Activated CD4-positive, alpha-beta memory T cell treated with anti-CD3 and anti-CD28 coated beads, Interleukin-2, amount 10 ng/mL, durations not matched to agents 7 days and 5 days (primary cell): Measurements from ENCODE around the gene PREPL. TPM values are rescaled to one million over a fixed set of nuclear protein-coding genes. Genes with fewer than 3 reads are reported as not detected.
"Not testable (repeated sequence)": the region's sequence is repeated elsewhere in the genome, so short reads cannot be mapped to it uniquely, and the experiment has no call there.

ENCODE experiments used
- CTCF ChIA-PET: fragments of 350-600 bp; sonication (Branson Sonifier 250); formaldehyde crosslinking; loops from one replicate; lab custom pipeline; 2021; ENCODE audit warnings: antibody characterized with exemption, inconsistent platforms; lab: Charles Lee
- POLR2A ChIA-PET: fragments of 350-600 bp; sonication (Branson Sonifier 250); formaldehyde crosslinking; loops from one replicate; lab custom pipeline; 2021; ENCODE audit warnings: antibody characterized with exemption; lab: Charles Lee
- DNase-seq: peaks from one replicate; pipeline ENCODE4 v3.0.0-alpha.2; 2020
- H3K27ac Mint-ChIP-seq: one replicate; pipeline ENCODE4 v1.8.0; 2021; ENCODE audit warnings: mild to moderate bottlenecking, mixed read lengths
- H3K27me3 Mint-ChIP-seq: one replicate; pipeline ENCODE4 v1.8.0; 2021; ENCODE audit warnings: mixed read lengths
- H3K36me3 Mint-ChIP-seq: one replicate; pipeline ENCODE4 v1.8.0; 2021; ENCODE audit warnings: low read depth, mixed read lengths
- H3K4me1 Mint-ChIP-seq: one replicate; pipeline ENCODE4 v1.8.0; 2021; ENCODE audit warnings: mixed read lengths
- H3K4me3 Mint-ChIP-seq: one replicate; pipeline ENCODE4 v1.8.0; 2021; ENCODE audit warnings: mild to moderate bottlenecking, mixed read lengths
- H3K9me3 Mint-ChIP-seq: one replicate; pipeline ENCODE4 v1.8.0; 2021; ENCODE audit warnings: mixed read lengths
- total RNA-seq, 2 experiments: library from RNA; stranded (reverse); gene quantifications; one replicate each; pipeline ENCODE4 v1.2.3, GENCODE V29; 2021

The PREPL gene
- 10 to 100 TPM; 20.2 to 21.7 TPM for total RNA-seq

GRCh38 chr2:44361330-44362206, at the start of gene PREPL, which contains the start of gene CAMKMT:
Gene PREPL, minus strand, starts transcription at chr2:44361494. Its CDS starts 15,152 bp downstream, at chr2:44346342.
Gene CAMKMT, plus strand, starts transcription at chr2:44361947.
- Mint-ChIP-seq H3K4me1 (peaks cover 41% of the 10 kb centered on the region), H3K9me3 (no peaks in the 10 kb centered on the region), H3K27me3 (no peaks in the 10 kb centered on the region), H3K27ac (peak within 1 kb of the TSS; percentile 98), H3K36me3 (peaks cover 11% of the 10 kb centered on the region), H3K4me3 (peak within 1 kb of the TSS; percentile 93)
- CTCF ChIA-PET: interaction anchor here (0.7 to 1.9 kb wide), 15 partner anchors 13 to 1551 kb away, joined by 3 to 8 read pairs (median 4); no protein-coding TSS in a partner anchor
- POLR2A ChIA-PET: interaction anchor here (0.7 to 3.4 kb wide), 23 partner anchors 9 to 1552 kb away, joined by 3 to 48 read pairs (median 4); partner anchors contain the start of gene PPM1B
- DNase-seq: peak; percentile 98

- CTCF ChIA-PET: no interaction called here
Observed at GRCh38 chr2:44398243-44398897, 37.1 kb upstream of the PREPL start.

GRCh38 chr2:44397447-44398175, 36.3 kb upstream of the PREPL start:
- H3K4me3 Mint-ChIP-seq: no peak overlapping the region
- POLR2A ChIA-PET: no interaction called here
- no peak overlapping the region for H3K27ac Mint-ChIP-seq
- no peak for DNase-seq
- no peaks in the 10 kb centered on the region for H3K36me3 Mint-ChIP-seq
- H3K9me3 Mint-ChIP-seq: no peaks in the 10 kb centered on the region
- H3K27me3 Mint-ChIP-seq: no peaks in the 10 kb centered on the region
- CTCF ChIA-PET: interaction anchor here (0.7 to 1.4 kb wide), 4 partner anchors 9 to 584 kb away, joined by 3 to 5 read pairs (median 3); no protein-coding TSS in a partner anchor
- H3K4me1 Mint-ChIP-seq: no peaks in the 10 kb centered on the region

More at GRCh38 chr2:44398243-44398897, 37.1 kb upstream of the PREPL start:
- Mint-ChIP-seq H3K27me3 (no peaks in the 10 kb centered on the region), H3K36me3 (no peaks in the 10 kb centered on the region), H3K27ac (no peak overlapping the region), H3K4me3 (no peak overlapping the region), H3K4me1 (no peaks in the 10 kb centered on the region), H3K9me3 (no peaks in the 10 kb centered on the region)
- POLR2A ChIA-PET: no interaction called here
- DNase-seq: no peak

- ChIA-PET CTCF (interaction anchor here (0.5 to 3.5 kb wide), 13 partner anchors 10 to 565 kb away, joined by 3 to 23 read pairs (median 4); partner anchors contain the start of genes CAMKMT and PREPL), POLR2A (no interaction called here)
- H3K4me3 Mint-ChIP-seq: no peak overlapping the region
- DNase-seq: peak; percentile 42
- no peaks in the 10 kb centered on the region for H3K9me3 Mint-ChIP-seq
- H3K36me3 Mint-ChIP-seq: no peaks in the 10 kb centered on the region
- H3K27me3 Mint-ChIP-seq: no peaks in the 10 kb centered on the region
- H3K4me1 Mint-ChIP-seq: no peaks in the 10 kb centered on the region
- no peak overlapping the region for H3K27ac Mint-ChIP-seq
Observed at GRCh38 chr2:44392338-44392943, 31.1 kb upstream of the PREPL start.

- no peak overlapping the region for H3K4me3 Mint-ChIP-seq
- H3K36me3 Mint-ChIP-seq: peaks cover 4% of the 10 kb centered on the region
- no peak for DNase-seq
- H3K27ac Mint-ChIP-seq: no peak overlapping the region
- POLR2A ChIA-PET: no interaction called here
- no peaks in the 10 kb centered on the region for H3K27me3 Mint-ChIP-seq
- CTCF ChIA-PET: interaction anchor here (0.6 to 2.2 kb wide), 6 partner anchors 28 to 566 kb away, joined by 3 to 6 read pairs (median 4); partner anchors contain the start of genes CAMKMT and PREPL
- no peaks in the 10 kb centered on the region for H3K4me1 Mint-ChIP-seq
- H3K9me3 Mint-ChIP-seq: no peaks in the 10 kb centered on the region
Observed at GRCh38 chr2:44389895-44390294, 28.6 kb upstream of the PREPL start.

- no peak overlapping the region for H3K27ac Mint-ChIP-seq
- POLR2A ChIA-PET: no interaction called here
- DNase-seq: no peak
- CTCF ChIA-PET: interaction anchor here (1.2 to 2.2 kb wide), 4 partner anchors 8 to 567 kb away, joined by 3 to 6 read pairs (median 4); no protein-coding TSS in a partner anchor
- H3K36me3 Mint-ChIP-seq: peaks cover 13% of the 10 kb centered on the region
- no peak overlapping the region for H3K4me3 Mint-ChIP-seq
- H3K4me1 Mint-ChIP-seq: no peaks in the 10 kb centered on the region
- no peaks in the 10 kb centered on the region for H3K9me3 Mint-ChIP-seq
- H3K27me3 Mint-ChIP-seq: no peaks in the 10 kb centered on the region
Observed at GRCh38 chr2:44388877-44389276, 27.6 kb upstream of the PREPL start.

GRCh38 chr2:44385226-44385625, 23.9 kb upstream of the PREPL start:
- CTCF ChIA-PET, H3K9me3 Mint-ChIP-seq, DNase-seq, H3K27ac Mint-ChIP-seq, POLR2A ChIA-PET, H3K27me3 Mint-ChIP-seq, H3K4me1 Mint-ChIP-seq, H3K4me3 Mint-ChIP-seq: not testable (repeated sequence)
- peaks cover 26% of the 10 kb centered on the region for H3K36me3 Mint-ChIP-seq

GRCh38 chr2:44377486-44377885, 16.2 kb upstream of the PREPL start:
- CTCF ChIA-PET: interaction anchor here (2.0 to 2.3 kb wide), 2 partner anchors 15 to 102 kb away, joined by 4 to 8 read pairs; no protein-coding TSS in a partner anchor
- DNase-seq: no peak
- no peak overlapping the region for H3K4me3 Mint-ChIP-seq
- H3K27ac Mint-ChIP-seq: no peak overlapping the region
- H3K4me1 Mint-ChIP-seq: no peaks in the 10 kb centered on the region
- peaks cover 14% of the 10 kb centered on the region for H3K36me3 Mint-ChIP-seq
- no peaks in the 10 kb centered on the region for H3K27me3 Mint-ChIP-seq
- H3K9me3 Mint-ChIP-seq: no peaks in the 10 kb centered on the region
- POLR2A ChIA-PET: interaction anchor here (1.5 kb wide), 1 partner anchor 17 kb away, joined by 4 read pairs; the partner anchor contains the start of gene PREPL

GRCh38 chr2:44372246-44372645, 11.0 kb upstream of the PREPL start:
- Mint-ChIP-seq H3K36me3 (peaks cover 10% of the 10 kb centered on the region), H3K4me1 (peaks cover 6% of the 10 kb centered on the region), H3K27ac (no peak overlapping the region), H3K4me3 (no peak overlapping the region), H3K9me3 (no peaks in the 10 kb centered on the region), H3K27me3 (no peaks in the 10 kb centered on the region)
- ChIA-PET POLR2A (interaction anchor here (3.4 kb wide), 1 partner anchor 11 kb away, joined by 16 read pairs; the partner anchor contains the start of genes CAMKMT and PREPL), CTCF (no interaction called here)
- no peak for DNase-seq

- Mint-ChIP-seq H3K36me3 (peaks cover 10% of the 10 kb centered on the region), H3K4me1 (peaks cover 6% of the 10 kb centered on the region)
- CTCF ChIA-PET: interaction anchor here (1.5 kb wide), 1 partner anchor 28 kb away, joined by 3 read pairs; no protein-coding TSS in a partner anchor
Observed at GRCh38 chr2:44371445-44371844, 10.2 kb upstream of the PREPL start.

GRCh38 chr2:44369392-44369791, 8.1 kb upstream of the PREPL start:
- Mint-ChIP-seq H3K36me3 (peaks cover 15% of the 10 kb centered on the region), H3K4me3 (no peak overlapping the region), H3K4me1 (peaks cover 10% of the 10 kb centered on the region), H3K27me3 (no peaks in the 10 kb centered on the region), H3K9me3 (no peaks in the 10 kb centered on the region), H3K27ac (no peak overlapping the region)
- CTCF ChIA-PET: interaction anchor here (0.6 kb wide), 1 partner anchor 28 kb away, joined by 3 read pairs; no protein-coding TSS in a partner anchor
- POLR2A ChIA-PET: interaction anchor here (0.5 to 3.4 kb wide), 2 partner anchors 8 to 68 kb away, joined by 4 to 16 read pairs; partner anchors contain the start of genes CAMKMT and PREPL
- DNase-seq: no peak

More at GRCh38 chr2:44371445-44371844, 10.2 kb upstream of the PREPL start:
- no peak for DNase-seq
- POLR2A ChIA-PET: interaction anchor here (3.4 kb wide), 1 partner anchor 10 kb away, joined by 16 read pairs; the partner anchor contains the start of genes CAMKMT and PREPL
- Mint-ChIP-seq H3K9me3 (no peaks in the 10 kb centered on the region), H3K4me3 (no peak overlapping the region), H3K27me3 (no peaks in the 10 kb centered on the region), H3K27ac (no peak overlapping the region)
